ENCODE measurements around the gene COL27A1. TPM values are rescaled to one million over a fixed set of nuclear protein-coding genes. Genes with fewer than 3 reads are reported as not detected.

COL27A1 gene
- total and polyA plus RNA-seq, 9 of the 15 experiments (the other 6 are each of a cell fraction or from before 2014, with no cell fraction given), result 0.07 TPM; not detected in 8

- in situ Hi-C loops (cut with MboI) (no loop called here), intact Hi-C loops (cut with micrococcal nuclease) (no loop called here)
- Histone ChIP-seq H3K9ac (ENCODE audit: insufficient read depth in 1 of 2, low read depth in 2 of 2, low read length in 2 of 2) (no peak overlapping the region), H4K20me1 (replicated peaks; ENCODE audit: control insufficient read depth, insufficient read depth, low read length) (no peaks in the 10 kb centered on the region), H3K79me2 (ENCODE audit: control insufficient read depth, insufficient read depth, low read length) (no peaks in the 10 kb centered on the region), H3K4me3 (no peak overlapping the region), H3K36me3 (ENCODE audit: control insufficient read depth, insufficient read depth, low read length) (no peaks in the 10 kb centered on the region), H3K4me1 (replicated peaks in 1 of 2; ENCODE audit: control insufficient read depth in 2 of 2, insufficient read depth in 2 of 2, low read length in 2 of 2) (no peaks in the 10 kb centered on the region), H3K4me2 (ENCODE audit: insufficient read depth, low read length) (no peak overlapping the region), H3K9me1 (ENCODE audit: control insufficient read depth, insufficient read depth, low read length) (no peaks in the 10 kb centered on the region), H3K27me3 (ENCODE audit: control insufficient read depth in 2 of 2, insufficient read depth in 2 of 2, low read length in 2 of 2) (peaks cover 14 to 52% of the 10 kb centered on the region in 2 experiments; a peak in 3 of 5 replicates), H3K9me3 (replicated peaks; ENCODE audit: control insufficient read depth, insufficient read depth, low read depth, low read length) (no peaks in the 10 kb centered on the region), H3K27ac (ENCODE audit: extremely low read depth, low read depth, low read length) (no peak overlapping the region), H2AFZ (ENCODE audit: low read depth, low read length) (no peak overlapping the region)
- CTCF ChIA-PET (ENCODE audit: low intra/inter-chr PET ratio), result no interaction called here
- no peak for ATAC-seq
- no TSS peak for BruUV-seq (replicated peaks)
- TF ChIP-seq, protein P1, sequence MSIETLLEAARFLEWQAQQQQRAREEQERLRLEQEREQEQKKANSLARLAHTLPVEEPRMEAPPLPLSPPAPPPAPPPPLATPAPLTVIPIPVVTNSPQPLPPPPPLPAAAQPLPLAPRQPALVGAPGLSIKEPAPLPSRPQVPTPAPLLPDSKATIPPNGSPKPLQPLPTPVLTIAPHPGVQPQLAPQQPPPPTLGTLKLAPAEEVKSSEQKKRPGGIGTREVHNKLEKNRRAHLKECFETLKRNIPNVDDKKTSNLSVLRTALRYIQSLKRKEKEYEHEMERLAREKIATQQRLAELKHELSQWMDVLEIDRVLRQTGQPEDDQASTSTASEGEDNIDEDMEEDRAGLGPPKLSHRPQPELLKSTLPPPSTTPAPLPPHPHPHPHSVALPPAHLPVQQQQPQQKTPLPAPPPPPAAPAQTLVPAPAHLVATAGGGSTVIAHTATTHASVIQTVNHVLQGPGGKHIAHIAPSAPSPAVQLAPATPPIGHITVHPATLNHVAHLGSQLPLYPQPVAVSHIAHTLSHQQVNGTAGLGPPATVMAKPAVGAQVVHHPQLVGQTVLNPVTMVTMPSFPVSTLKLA (conservative IDR thresholded peaks at IDR 0.05), result no peak
- 0% methylated on average over 7 of the region's 7 CpGs for WGBS (ENCODE audit: insufficient coverage, low coverage, missing lambda C conversion rate)
- FAIRE-seq, result no peak
- DNase-seq (ENCODE audit: extremely low read depth in 1 of 4, low spot score in 3 of 4), result no peak
- POLR2A ChIA-PET, result interaction anchor here (1.6 kb wide), 1 partner anchor 9 kb away, joined by 3 read pairs; no protein-coding TSS in a partner anchor
Measured at GRCh38 chr9:114117614-114117995, 37.7 kb upstream of the COL27A1 start.

DNA sequence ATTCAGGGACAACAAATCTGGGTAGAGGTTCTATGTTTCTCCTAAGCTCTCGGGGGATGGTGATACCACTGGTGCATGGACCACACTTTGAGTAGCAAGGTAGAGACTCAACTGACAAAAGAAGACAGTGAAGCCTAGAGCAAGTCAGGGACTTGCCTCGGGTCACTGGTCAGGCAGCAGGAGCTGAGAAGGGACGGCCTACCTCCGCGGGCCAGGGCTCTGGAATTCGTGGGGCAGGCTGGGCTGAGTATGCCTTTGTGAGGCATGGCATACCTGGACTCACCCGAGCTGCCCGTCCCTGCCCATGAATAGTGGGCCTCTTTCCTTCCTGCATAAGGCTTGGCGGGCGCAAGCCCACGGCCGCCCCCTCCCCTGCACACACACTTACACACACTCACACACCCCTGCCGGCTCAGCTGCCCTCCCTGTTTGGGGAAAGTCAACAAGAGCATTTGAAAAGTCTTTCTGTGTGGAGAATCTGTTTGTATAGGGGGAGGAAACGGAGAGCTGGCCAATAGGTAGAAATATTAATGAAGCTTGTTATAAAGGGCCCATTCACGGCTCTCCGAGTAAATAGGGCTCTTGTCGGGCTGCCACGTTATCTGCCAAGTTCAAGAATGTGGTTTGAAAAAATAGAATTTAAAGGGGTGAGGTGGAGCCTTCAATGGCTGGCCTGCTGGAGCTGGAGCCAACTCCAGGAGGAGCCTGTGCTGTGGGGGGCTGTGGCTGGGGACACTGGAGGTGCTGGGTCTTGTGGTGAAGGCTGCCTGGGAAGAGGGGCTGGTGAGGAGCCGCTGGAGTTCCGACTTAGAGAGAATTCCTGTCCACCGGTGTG lies 37.1 kb upstream of the COL27A1 start:
- Histone ChIP-seq H3K27me3 (ENCODE audit: control insufficient read depth in 2 of 2, insufficient read depth in 2 of 2, low read length in 2 of 2) (peaks cover 14 to 47% of the 10 kb centered on the region in 2 experiments; a peak in 3 of 5 replicates), H3K36me3 (ENCODE audit: control insufficient read depth, insufficient read depth, low read length) (no peaks in the 10 kb centered on the region), H4K20me1 (replicated peaks; ENCODE audit: control insufficient read depth, insufficient read depth, low read length) (no peaks in the 10 kb centered on the region), H3K27ac (ENCODE audit: extremely low read depth, low read depth, low read length) (no peak overlapping the region), H3K9ac (ENCODE audit: insufficient read depth in 1 of 2, low read depth in 2 of 2, low read length in 2 of 2) (no peak overlapping the region), H3K79me2 (ENCODE audit: control insufficient read depth, insufficient read depth, low read length) (no peaks in the 10 kb centered on the region), H3K4me2 (ENCODE audit: insufficient read depth, low read length) (no peak overlapping the region), H3K4me1 (replicated peaks in 1 of 2; ENCODE audit: control insufficient read depth in 2 of 2, insufficient read depth in 2 of 2, low read length in 2 of 2) (no peaks in the 10 kb centered on the region), H2AFZ (ENCODE audit: low read depth, low read length) (no peak overlapping the region), H3K4me3 (no peak overlapping the region), H3K9me3 (replicated peaks; ENCODE audit: control insufficient read depth, insufficient read depth, low read depth, low read length) (no peaks in the 10 kb centered on the region), H3K9me1 (ENCODE audit: control insufficient read depth, insufficient read depth, low read length) (no peaks in the 10 kb centered on the region)
- BruUV-seq (replicated peaks), result no TSS peak
- ChIA-PET CTCF (ENCODE audit: low intra/inter-chr PET ratio) (no interaction called here), POLR2A (interaction anchor here (1.6 kb wide), 1 partner anchor 8 kb away, joined by 3 read pairs; no protein-coding TSS in a partner anchor)
- in situ Hi-C loops (cut with MboI) (no loop called here), intact Hi-C loops (cut with micrococcal nuclease) (no loop called here)
- DNase-seq (ENCODE audit: extremely low read depth in 1 of 4, low spot score in 3 of 4), result no peak
- no peak for TF ChIP-seq CLOCK (CRISPR knock-in tag; IDR thresholded peaks at IDR 0.05; ENCODE audit: borderline replicate concordance)
- TF ChIP-seq TEAD1 (CRISPR knock-in tag; IDR thresholded peaks at IDR 0.05), result no peak
- TF ChIP-seq SIN3B (IDR thresholded peaks at IDR 0.05; ENCODE audit: low read depth), result no peak
- TF ChIP-seq ZNF217 (CRISPR knock-in tag; IDR thresholded peaks at IDR 0.05), result no peak
- FAIRE-seq, result no peak
- 0% methylated on average over 14 of the region's 21 CpGs for WGBS (ENCODE audit: insufficient coverage, low coverage, missing lambda C conversion rate)
- ATAC-seq, result no peak

All from K562 (cell line).